HG03342 (cell line): Measurements from ENCODE around the gene NAAA.
"Not testable (repeated sequence)": the region's sequence is repeated elsewhere in the genome, so short reads cannot be mapped to it uniquely, and the experiment has no call there.

Experiments used
- ATAC-seq: cut with Tn5 transposase; IDR thresholded peaks from one replicate; pipeline ENCODE4 v1.9.1; 2021; ENCODE audit warnings: mild to moderate bottlenecking, moderate library complexity; ENCODE audit not compliant: unreplicated experiment

NAAA gene

DNA sequence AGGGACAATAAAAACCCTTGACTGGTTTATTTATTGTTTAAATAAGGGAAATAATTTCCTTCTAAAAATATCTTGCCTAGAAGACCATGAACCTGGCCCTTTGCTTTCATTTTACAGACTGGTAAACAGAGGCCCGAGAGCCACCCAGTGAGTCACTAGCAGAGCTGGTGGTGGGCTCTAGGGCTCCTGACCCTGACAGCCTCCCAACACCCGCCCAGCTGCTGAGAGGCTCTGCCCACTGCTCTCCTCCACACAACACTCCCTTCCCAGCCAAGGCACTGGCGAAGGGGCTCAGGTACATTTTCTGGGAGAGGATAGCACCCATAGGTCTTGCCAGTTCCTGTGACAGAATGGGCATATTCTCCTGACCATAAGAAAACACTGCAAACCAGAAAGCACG, 20.5 kb downstream of the NAAA start:
- ATAC-seq = no peak

DNA sequence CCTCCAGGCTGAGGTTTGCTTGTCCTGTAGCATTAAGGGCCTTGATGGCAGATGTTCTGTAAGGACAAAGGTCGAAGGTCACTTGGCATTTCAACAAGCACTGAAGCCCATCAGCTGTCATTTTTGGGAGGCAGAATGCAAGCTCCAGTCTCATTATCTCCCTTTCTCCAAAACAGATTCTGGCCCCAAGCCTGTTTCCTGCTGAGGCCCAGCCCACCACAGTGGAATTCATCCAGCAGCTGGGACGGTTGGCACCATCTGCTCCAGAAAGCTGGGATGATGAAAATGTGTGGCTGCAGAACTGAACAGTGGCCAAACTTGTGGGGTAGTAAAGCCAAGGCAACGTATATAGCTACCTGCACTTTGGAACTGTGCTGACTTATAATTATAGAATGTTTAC, 20.9 kb downstream of the NAAA start:
- no peak for ATAC-seq

- peak; percentile 72 for ATAC-seq
Observed at GRCh38 chr4:75916091-75916661, 24.6 kb downstream of the NAAA start.

- no peak for ATAC-seq
Observed at GRCh38 chr4:75912968-75913367, 27.8 kb downstream of the NAAA start.

DNA sequence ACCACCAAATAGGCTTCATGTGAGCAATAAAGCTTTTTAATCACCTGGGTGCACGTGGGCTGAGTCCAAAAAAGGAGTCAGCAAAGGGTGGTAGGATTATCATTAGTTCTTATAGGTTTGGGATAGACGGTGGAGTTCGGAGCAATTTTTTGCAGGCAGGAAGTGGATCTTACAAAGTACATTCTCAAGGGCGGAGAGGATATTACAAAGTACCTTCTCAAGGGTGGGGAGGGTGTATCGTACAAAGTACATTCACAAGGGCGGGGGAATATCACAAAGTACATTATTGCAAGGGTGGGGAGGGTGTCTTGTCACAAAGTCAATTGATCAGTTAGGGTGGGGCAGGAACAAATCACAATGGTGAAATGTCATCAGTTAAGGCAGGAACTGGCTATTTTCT, 30.0 kb downstream of the NAAA start:
- ATAC-seq = not testable (repeated sequence)

DNA sequence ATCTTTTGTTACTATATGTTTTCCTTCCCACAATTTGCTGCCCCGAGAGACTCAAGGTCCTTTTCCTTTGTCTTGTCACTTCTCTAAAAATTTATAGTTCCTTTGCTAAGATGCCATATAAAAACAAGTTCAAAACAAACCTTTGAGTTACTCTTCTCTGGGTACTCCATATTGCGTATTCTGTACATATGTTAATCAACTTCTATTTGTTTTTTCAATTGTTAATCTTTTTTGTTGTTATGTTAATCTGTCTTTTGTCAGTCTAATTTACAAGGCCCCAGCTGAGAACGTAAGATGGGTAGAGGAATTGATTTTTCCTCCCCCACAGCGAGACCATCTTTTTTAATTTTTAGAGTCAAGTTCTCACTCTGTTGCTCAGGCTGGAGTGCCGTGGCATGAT, 31.4 kb downstream of the NAAA start:
- no peak for ATAC-seq

GRCh38 chr4:75908555-75908954, 32.3 kb downstream of the NAAA start:
- ATAC-seq = no peak

DNA sequence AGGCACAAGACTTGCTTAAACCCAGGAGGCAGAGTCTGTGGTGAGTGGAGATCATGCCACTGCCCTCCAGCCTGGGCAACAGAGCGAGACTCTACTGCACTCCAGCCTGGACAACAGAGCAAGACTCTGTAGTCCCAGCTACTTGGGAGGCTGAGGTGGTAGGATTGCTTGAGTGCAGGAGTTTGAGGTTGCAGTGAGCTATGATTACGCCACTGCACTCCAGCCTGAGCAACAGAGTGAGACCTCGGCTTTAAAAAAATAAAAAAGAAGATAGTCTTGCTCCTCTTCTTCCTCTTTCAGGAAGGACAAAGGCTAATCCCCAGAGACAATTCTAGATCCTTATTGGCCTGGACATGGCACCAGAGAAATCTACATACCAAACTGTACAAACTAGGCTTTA, 32.8 kb downstream of the NAAA start:
- no peak for ATAC-seq

- no peak for ATAC-seq
Observed at GRCh38 chr4:75904076-75904475, 36.7 kb downstream of the NAAA start.

DNA sequence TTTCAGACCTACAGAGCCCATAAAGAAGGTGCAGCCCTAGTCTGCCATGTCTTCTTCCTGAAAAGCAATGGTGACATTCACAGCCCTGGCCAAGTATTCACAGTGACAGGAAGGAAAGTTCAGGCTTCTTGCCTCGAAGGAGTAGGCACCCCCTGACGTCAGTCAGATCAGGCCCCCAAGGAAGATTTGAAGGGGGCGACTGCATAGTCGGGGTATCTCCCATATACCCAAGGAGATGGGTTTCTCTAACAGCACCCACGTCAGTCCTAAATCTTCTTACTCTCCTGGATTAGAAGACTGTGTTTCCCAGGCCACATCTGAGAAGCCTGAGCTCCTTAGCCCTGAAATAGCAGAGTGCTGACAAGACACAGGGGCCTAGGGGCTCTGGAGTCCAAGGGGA, 38.5 kb downstream of the NAAA start, which contains the start of gene PPEF2:
PPEF2 (minus strand) TSS at position 101 of the 400 bp plus-strand sequence. CDS start 6,127 bp downstream, outside the sequence.
- ATAC-seq = no peak

DNA sequence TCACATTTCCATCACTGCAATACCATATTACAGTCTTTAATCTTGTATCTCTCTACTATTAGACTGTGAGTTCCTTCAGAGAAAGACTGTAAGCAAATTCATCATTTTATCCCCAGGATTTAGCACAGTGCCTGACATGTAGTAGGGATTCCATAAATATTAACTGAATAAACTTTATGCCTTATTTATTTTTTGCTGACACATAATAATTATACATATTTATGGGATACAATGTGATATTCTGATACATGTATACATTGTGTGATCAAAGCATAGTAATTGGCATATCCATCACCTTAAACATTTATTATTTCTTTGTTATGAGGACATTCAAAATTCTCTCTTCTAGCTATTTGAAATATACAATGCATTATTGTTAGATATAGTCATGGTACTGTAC, 42.3 kb downstream of the NAAA start:
- ATAC-seq = no peak

DNA sequence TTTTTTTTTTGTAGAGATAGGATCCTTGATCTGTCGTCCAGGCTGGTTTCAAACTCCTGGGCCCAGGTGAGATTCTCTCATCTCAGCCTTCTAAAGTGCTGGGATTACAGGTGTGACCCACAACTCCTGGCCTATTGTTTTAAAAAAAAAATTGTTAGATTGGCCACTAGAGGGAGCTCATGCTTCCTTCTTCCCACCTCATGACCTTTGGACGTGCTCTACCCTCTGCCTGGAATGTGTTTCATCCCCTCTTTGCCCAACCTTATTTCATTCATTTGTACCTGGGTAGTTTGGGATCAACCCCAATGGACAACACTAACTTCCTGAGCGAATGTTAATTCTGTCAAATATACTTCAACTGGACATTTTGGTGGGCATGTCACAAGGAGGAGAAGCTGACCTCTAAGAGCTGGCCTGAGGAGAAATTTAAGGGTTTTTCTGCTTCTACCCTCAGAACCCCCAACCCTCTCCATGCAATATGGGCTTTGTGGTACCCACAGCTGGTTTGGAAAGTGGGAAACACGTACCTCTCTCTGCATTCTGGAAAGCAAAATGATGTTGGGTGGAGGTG, 45.0 kb downstream of the NAAA start:
- ATAC-seq = no peak

DNA sequence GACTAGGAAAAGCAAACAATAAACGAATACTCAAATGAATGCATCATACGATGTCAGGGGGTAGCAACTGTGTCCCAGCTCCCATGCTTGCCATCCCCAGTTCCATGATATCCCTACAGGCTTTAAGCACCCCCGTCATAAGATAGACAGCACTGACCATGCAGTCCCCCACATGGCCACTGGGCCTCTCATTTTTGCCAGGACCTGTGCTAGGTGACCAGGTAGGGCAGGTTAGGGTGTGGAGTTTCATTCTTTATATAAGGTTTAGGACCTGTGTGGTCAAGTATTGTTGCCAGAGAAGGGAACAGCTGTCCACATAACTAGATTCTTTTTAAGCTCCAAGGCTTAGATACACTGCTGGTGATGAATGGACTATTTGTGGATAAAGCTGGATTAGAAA, 48.3 kb downstream of the NAAA start:
- ATAC-seq = no peak

- no peak for ATAC-seq
Observed at GRCh38 chr4:75891611-75892010, 49.2 kb downstream of the NAAA start.

DNA sequence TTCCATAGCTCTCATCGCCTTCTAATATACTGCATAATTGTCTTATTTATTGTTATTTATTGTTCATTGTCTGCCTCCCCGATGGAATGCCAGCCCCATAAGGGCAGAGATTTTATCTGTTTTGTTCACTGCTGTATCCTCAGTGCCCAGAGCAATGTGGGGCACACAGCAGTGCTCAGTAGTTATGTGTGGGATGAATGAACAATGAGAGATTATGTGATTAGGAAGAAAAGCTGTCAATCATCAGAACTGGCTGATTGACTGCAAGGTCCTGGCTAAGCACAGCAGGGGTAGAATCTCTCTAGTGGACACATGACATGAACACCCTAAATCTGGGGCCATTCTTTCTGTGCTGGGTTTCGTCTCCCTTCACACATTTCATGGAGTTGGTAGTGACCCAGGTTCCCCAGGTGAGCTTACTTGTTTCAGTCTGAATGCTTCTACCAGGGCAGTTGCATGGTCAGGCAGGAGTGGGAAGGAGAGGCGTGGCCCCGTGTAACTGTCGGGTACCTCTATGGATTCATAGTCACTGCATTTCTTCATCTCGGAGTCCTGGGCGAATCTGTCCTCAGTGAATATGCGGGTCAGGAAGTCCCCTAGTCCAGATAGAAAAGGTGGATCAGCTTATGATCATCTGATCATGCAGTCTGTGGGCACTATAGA, 51.1 kb downstream of the NAAA start:
- ATAC-seq = no peak

- ATAC-seq = no peak
Observed at GRCh38 chr4:75886104-75886503, 54.7 kb downstream of the NAAA start.

DNA sequence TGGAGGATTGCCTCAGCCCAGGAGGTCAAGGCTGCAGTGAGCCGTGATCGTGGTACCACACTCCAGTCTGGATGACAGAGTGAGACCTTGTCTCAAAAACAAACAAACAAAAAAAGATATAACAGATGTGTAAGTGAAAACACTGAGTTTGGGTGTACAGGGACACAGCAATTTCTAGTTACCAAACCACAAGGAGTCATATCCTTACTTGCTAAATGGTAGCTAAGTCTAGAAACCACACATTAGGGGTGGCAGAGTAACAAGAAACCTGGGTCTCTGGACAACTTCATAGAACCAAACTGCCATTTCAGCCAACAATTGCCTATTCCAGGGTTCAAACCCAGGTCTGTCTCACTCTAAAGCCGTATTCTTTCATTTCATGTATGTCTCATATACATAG, 59.3 kb downstream of the NAAA start:
- ATAC-seq = no peak

- no peak for ATAC-seq
Observed at GRCh38 chr4:75880278-75880677, 60.5 kb downstream of the NAAA start.

DNA sequence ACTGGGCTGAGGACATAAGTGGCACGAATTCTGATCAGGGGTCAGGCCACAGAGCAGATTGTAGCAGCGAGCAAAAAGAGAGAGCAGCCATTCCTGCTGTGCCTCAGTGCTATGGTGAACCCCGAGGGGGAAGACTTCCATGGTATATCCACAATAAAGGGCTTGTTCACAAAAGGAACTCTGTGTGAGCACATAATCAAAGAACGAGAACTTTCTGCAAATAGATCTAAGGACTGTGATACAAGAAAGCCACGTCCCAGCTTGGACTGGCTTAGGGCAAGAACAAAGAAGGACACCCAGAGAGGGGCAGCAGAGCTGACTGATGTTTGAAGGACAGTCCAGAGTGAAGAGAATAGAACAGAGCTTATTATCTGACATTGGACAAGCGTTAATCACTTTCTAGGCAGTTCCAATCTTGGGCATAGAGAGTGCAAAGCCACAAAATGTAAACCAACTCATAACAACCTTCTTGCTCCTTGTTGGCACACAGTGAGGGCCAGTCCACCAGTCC, 62.5 kb downstream of the NAAA start:
- no peak for ATAC-seq

DNA sequence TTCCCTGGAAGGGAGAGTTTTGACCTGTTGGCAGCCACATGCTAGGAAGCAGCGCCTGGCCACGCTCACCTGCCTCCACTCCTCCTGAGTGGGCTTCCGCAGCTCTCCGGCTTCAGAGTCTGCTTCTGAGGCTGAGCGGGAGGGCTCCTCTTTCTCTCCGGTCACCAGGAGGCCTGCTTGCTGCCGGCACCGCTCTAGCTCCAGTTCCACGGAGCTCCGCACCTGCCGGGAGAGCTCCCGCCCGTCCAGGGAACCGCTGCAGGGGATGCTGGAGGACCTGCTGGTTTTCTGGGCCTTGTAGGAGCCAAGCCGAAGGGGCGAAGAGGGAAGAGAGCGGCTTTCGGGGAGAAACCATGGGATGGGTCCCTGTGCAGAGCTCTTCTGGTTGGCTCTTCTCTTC, 64.6 kb downstream of the NAAA start:
- ATAC-seq = no peak

DNA sequence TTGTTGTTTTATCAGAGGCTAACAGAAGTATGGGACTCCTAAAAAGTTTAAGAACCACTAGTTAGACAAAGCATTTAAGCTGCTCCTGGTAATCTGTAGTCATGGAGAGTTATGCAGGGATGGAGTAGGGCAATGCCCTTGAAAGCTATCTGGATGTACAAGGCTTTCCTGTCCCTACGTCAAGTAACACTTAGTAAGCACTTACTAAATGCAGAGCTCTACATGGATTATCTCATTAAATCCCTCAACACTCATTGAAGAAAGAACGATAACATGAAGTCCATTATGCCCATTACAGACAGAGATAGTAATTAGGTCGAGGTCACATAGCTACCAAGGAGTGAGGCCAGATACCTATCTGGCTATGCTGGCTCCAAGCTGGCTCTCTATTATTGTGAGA, 71.7 kb downstream of the NAAA start:
- no peak for ATAC-seq

DNA sequence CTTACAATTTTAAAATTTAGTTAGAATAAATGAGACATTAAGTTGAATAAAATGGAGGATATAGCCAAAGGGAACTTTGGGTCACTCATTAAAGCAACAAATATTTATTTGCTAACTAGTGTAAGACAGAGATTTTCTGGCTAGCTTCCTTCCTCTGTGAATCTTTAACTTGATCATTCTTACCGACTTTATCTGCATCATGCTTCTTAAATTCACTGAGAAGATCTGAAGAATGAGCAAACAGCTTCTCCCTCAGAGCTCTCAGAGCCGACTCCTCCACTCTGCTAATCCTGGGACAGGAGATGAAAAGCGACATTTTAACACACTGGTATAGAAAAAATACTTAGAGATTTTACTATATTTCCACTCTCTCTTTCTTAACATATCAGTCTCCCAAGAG, 73.7 kb downstream of the NAAA start:
- ATAC-seq = no peak
